ENCODE measurements around the gene TENM4.

- TF ChIP-seq CTCF (IDR thresholded peaks at IDR 0.05) (no peak), EZH2 (IDR thresholded peaks at IDR 0.05) (no peak)
Observed at GRCh38 chr11:79227308-79227707, 213.5 kb downstream of the TENM4 start.

Measured in neural progenitor cell (in vitro differentiated cells).